HepG2 (cell line): ENCODE data around the gene ARL4D. TPM values are rescaled to one million over a fixed set of nuclear protein-coding genes. Genes with fewer than 3 reads are reported as not detected.

Experiments
- AHDC1 ChIP-seq: sonication (generic); formaldehyde crosslinking; IDR thresholded peaks from 2 replicates; pipeline ENCODE4 v1.5.1; 2020; ENCODE audit warnings: mild to moderate bottlenecking, missing genetic modification reagents, borderline replicate concordance
- ATF2 ChIP-seq: sonication (generic); formaldehyde crosslinking; IDR thresholded peaks from 2 replicates; pipeline ENCODE4 v1.4.0; 2020; ENCODE audit warnings: missing genetic modification reagents
- NR2F1 ChIP-seq, 2 experiments: fragments of 450-650 bp in 1 of 2; formaldehyde crosslinking in 1 of 2; IDR thresholded peaks; 2 replicates each; pipeline versions ENCODE4 v1.5.0 to v1.6.1; 2016 to 2020; ENCODE audit warnings: mild to moderate bottlenecking in 1 of 2, missing compliant biosample characterization in 1 of 2, missing genetic modification reagents in 1 of 2, moderate library complexity in 1 of 2
- PPARG ChIP-seq: conservative IDR thresholded peaks from 2 replicates; pipeline ENCODE4 v1.6.1; 2016; ENCODE audit warnings: missing biosample characterization, missing genetic modification reagents
- SOX5 ChIP-seq: IDR thresholded peaks from 2 replicates; pipeline ENCODE4 v1.6.1; 2016; ENCODE audit warnings: borderline replicate concordance
- TGIF2 ChIP-seq: IDR thresholded peaks from 2 replicates; pipeline ENCODE4 v1.6.1; 2016; ENCODE audit warnings: control low read depth, missing compliant biosample characterization
- ZBED4 ChIP-seq: sonication (generic); formaldehyde crosslinking; IDR thresholded peaks from 2 replicates; pipeline ENCODE4 v1.4.0; 2020; ENCODE audit warnings: missing genetic modification reagents, borderline replicate concordance
- ZBTB20 ChIP-seq: sonication (generic); formaldehyde crosslinking; IDR thresholded peaks from 2 replicates; pipeline ENCODE4 v1.8.1; 2023; ENCODE audit warnings: missing genetic modification reagents, low read depth, mild to moderate bottlenecking, borderline replicate concordance
- ZBTB25 ChIP-seq: IDR thresholded peaks from 2 replicates; pipeline ENCODE4 v1.6.1; 2018; ENCODE audit warnings: missing genetic modification reagents
- ZNF280D ChIP-seq: sonication (generic); formaldehyde crosslinking; IDR thresholded peaks from 2 replicates; pipeline ENCODE4 v1.5.1; 2020; ENCODE audit warnings: mild to moderate bottlenecking, missing genetic modification reagents
- ZNF776 ChIP-seq: sonication (generic); formaldehyde crosslinking; IDR thresholded peaks from 2 replicates; pipeline ENCODE4 v1.4.0; 2020; ENCODE audit warnings: mild to moderate bottlenecking, missing genetic modification reagents
- ZSCAN30 ChIP-seq: sonication (generic); formaldehyde crosslinking; IDR thresholded peaks from 2 replicates; pipeline ENCODE4 v1.5.0; 2020; ENCODE audit warnings: mild to moderate bottlenecking, missing genetic modification reagents
- polyA plus RNA-seq, 8 experiments: library from polyadenylated mRNA; depleted of rRNA in 3 of 8; stranded (reverse) in 7 of 8; unstranded in 1 of 8; fragments of >200 nt; fragmentation: Illumina TruSeq in 4 of 8; extraction: Trizol in 4 of 8; gene quantifications; 2 replicates each; pipeline versions ENCODE4 v1.2.1 to v1.2.3, GENCODE V29; 2011 to 2016; ENCODE audit warnings: low read depth in 4 of 8, missing spikeins in 1 of 8, mixed read lengths in 1 of 8; ENCODE audit not compliant: insufficient read depth in 1 of 8
- total RNA-seq, 5 experiments: library from RNA; depleted of rRNA; stranded (reverse); fragments of >200 nt; fragmentation: Illumina TruSeq; extraction: Trizol; gene quantifications; 2 replicates each; pipeline ENCODE4 v1.2.3, GENCODE V29; 2016; ENCODE audit warnings: low read depth in 1 of 5

The ARL4D gene
- total and polyA plus RNA-seq, 2 of the 13 experiments (the other 11 are each of a cell fraction or from before 2014, with no cell fraction given): 9.0 to 25.9 TPM

GRCh38 chr17:43367737-43368242 lies 31.0 kb upstream of the ARL4D start (continued):
- no peak; the same call in none of the 2 replicates for TF ChIP-seq ATF2
- peak; percentile 92; the same call in 1 of the 2 replicates for TF ChIP-seq ZBTB25 (CRISPR knock-in tag)
- TF ChIP-seq NR2F1 (CRISPR knock-in tag; IDR thresholded peaks at IDR 0.05): peak in 1 of 2 experiments; percentile 76; a peak in 2 of 4 replicates
- 0 out of 2 replicates have a peak, but pooled peaks have one; percentile 5 for TF ChIP-seq AHDC1
- TF ChIP-seq ZBED4 (CRISPR knock-in tag): peak; percentile 52; the same call in 1 of the 2 replicates
- TF ChIP-seq PPARG (CRISPR knock-in tag): peak; percentile 65; the same call in 1 of the 2 replicates
- peak; percentile 61; the same call in 1 of the 2 replicates for TF ChIP-seq SOX5
- TF ChIP-seq ZNF280D (CRISPR knock-in tag): peak; percentile 48; the same call in 1 of the 2 replicates
- TF ChIP-seq ZBTB20: 0 out of 2 replicates have a peak, but pooled peaks have one; percentile 43
- TF ChIP-seq ZSCAN30: no peak
- TF ChIP-seq ZNF776 (CRISPR knock-in tag): no peak
- TF ChIP-seq TGIF2 (CRISPR knock-in tag): peak; percentile 53; the same call in 1 of the 2 replicates
